Cardiac fibroblast (primary cell): ENCODE data around the gene SIRT4.
A peak's percentile ranks its signal among the peaks of the same experiment; 100 is the strongest.

Experiments used
- DNase-seq, 2 donors: peaks; one replicate each; pipeline versions ENCODE4 v3.0.0 to v3.0.0-alpha.2; 2010; ENCODE audit warnings: low read depth in 2 of 2
- H3K4me3 ChIP-seq, 2 donors: replicated peaks in 1 of 2; 1 replicate in 1 of 2; 2 replicates in 1 of 2; pipeline ENCODE4 v1.5.1; 2011; ENCODE audit warnings: low read depth in 2 of 2, low read length in 2 of 2, mild to moderate bottlenecking in 2 of 2, moderate library complexity in 1 of 2
- TF ChIP-seq, protein P1 (sequence below): IDR thresholded peaks from one replicate; pipeline ENCODE4 v1.5.1; 2011; ENCODE audit warnings: low read depth, mild to moderate bottlenecking, low read length, inconsistent platforms

Gene SIRT4

DNA sequence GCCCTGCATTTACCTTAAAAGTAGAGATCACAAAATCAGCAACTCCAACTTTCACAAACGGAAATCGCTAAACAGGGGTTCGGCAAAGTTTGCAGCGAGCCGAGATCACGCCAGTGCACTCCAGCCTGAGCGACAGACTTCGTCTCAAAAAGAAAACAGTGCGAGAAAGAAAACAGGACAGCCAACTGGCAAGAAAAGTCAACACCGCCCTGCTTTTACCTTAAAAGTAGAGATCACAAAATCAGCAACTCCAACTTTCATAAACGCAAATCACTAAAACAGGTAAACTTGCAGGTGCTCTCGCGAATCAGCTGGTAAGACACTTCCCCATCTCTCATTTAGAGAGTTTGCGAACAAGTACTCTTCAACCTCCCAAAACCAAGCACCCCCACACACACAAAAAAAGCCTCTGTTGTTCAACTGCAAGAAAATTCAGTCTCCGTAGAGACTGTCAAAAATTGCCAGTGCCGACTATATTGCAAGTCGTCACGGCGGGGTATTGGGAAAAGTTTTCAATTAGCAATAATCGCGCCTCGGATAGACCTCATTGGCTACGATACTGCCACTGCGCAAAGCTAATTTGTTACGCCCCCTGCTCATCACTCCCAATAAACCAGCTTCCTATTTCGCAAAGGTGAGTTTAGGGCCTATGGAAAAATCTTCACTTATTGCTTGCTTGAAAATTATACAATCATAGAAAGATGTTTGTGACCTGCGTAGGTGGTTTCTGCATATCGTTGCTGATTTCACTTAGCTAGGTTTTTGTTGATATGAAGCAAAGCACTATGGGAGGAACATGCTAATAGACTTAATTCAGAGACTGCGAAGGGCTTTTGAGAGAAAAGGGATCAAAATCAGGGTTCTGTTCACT lies 9.2 kb upstream of the SIRT4 start, which contains the start of gene RNU4-1:
TSS of gene RNU4-1 (minus strand) at position 577 of the 871 bp plus-strand sequence.
- peak within 1 kb of the TSS; percentile 58 for H3K4me3 ChIP-seq
- DNase-seq = peak; percentile 95 to 96
- TF ChIP-seq, protein P1, sequence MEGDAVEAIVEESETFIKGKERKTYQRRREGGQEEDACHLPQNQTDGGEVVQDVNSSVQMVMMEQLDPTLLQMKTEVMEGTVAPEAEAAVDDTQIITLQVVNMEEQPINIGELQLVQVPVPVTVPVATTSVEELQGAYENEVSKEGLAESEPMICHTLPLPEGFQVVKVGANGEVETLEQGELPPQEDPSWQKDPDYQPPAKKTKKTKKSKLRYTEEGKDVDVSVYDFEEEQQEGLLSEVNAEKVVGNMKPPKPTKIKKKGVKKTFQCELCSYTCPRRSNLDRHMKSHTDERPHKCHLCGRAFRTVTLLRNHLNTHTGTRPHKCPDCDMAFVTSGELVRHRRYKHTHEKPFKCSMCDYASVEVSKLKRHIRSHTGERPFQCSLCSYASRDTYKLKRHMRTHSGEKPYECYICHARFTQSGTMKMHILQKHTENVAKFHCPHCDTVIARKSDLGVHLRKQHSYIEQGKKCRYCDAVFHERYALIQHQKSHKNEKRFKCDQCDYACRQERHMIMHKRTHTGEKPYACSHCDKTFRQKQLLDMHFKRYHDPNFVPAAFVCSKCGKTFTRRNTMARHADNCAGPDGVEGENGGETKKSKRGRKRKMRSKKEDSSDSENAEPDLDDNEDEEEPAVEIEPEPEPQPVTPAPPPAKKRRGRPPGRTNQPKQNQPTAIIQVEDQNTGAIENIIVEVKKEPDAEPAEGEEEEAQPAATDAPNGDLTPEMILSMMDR = no peak

DNA sequence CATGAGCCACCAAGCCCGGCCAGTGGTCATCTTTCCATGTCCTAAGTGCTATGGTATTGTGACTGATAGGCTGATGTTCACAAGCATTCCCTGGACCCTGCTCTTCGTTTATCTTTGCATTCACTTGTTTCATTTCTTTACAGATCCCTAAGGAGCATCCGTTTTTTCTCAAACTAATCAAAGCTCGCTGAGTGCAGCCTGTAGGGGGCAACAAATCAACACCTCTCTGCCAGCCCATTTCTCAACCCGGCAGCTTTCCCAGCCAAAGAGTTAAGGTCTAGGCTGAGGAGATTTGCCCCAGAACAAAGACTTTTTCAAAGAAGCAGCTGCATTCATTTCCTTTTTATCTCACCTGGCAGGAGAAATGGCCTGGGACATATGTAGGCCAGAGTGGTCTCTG lies 12.1 kb downstream of the SIRT4 start:
- TF ChIP-seq, protein P1 = peak; percentile 28
- DNase-seq = peak in 1 of 2 donors; percentile 10

DNA sequence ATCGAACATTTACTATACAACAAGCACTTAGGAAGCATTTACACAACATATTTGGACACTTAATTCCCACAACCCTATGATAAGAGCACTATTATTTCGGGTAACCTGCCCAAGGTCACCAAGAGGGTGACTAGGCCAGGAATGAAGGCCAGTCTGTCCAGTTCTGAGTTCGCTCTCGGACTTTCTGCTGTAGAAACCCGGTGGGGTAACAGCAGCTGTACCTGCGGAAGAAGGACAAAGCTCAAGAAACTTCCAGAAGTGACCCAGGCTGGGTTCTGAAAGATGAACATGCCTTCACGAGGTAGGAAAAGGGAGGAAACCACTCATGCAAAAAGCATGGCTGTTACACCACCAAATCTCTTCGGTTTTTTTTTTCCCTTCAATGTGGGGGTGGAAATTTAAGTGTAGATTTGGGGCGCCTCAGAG lies 14.7 kb downstream of the SIRT4 start:
- peak overlapping the region; percentile 67 for H3K4me3 ChIP-seq
- TF ChIP-seq, protein P1 = no peak
- DNase-seq = no peak

More for the DNA sequence above, 12.1 kb downstream of the SIRT4 start:
- H3K4me3 ChIP-seq = no peak overlapping the region

DNA sequence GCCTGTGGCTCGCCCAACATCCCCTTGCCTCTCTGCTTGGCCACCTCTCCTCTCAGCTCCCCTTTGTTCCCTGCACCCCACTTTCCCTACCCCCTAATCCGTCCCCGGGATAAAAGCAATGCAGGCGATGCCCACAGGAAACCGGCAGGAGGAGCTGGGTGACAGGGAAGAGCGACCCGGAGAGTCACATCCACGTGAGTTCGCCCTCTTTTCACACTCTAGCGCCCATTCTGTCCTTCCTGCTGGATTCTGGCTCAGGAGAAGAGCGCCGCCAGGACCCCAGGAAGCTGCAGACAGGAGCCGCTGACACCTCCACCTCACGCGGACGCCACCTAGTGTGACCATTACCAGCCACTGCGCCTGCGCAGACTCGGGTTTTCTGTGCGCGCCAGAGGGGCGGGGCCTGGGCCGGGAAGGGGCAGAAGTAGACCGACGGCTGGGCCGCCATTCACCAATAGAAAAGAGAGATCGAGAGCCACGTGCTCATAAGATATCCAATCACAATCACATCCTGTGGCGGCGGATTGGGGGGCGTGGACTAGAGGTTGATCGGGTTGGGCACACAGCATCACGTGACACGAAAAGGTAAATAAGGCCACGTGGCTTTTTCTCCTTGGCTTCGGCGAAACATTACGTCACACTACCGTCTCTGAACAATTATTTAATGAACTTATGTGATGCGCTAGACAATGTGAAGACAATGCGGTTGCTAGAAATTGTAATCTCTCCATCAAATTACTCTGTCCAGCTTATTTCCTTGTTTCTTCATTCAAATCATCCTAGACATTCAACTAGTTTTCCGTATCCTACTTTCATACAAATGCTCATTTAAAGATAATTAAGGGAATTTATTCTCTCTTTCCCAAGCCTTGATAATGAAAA lies 15.3 kb downstream of the SIRT4 start:
- TF ChIP-seq, protein P1 = peak; percentile 83
- H3K4me3 ChIP-seq = peak overlapping the region; percentile 67
- DNase-seq = peak; percentile 99 to 100

DNA sequence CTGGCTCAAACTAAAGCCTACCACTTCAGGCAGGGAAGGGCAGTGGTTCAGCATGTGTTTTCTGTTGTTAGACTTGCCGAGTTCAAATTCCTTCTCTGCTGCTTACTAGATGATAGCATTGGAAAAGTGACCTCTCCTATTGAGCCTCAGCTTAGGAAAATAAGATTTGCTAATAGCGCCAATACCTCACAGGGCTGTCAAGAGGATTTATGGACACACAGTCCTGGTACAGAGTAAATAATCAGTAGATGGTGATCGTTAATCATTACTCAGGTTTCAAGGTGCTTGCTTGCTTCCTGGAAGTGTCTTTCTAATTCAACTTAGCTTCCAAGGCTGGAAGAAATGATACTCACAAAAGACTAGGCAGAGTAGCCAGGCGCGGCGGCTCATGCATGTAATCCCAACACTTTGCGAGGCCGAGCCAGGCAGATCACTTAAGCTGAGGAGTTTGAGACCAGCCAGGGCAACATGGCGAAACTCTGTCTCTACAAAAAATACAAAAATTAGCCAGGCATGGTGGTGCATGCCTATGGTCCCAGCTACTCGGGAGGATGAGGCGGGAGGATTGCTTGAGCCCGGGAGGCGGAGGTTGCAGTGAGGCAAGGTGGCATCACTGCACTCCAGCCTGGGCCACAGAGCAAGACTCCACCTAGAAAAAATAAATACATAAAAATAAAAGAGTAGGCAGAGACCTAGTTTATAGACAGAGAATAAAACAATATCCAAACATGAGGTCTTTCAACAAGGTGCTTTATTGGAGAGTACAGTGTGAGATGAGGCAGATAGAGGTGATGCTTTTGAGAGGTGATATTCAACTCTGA lies 19.5 kb downstream of the SIRT4 start:
- no peak for DNase-seq
- TF ChIP-seq, protein P1 = no peak
- no peak overlapping the region for H3K4me3 ChIP-seq

DNA sequence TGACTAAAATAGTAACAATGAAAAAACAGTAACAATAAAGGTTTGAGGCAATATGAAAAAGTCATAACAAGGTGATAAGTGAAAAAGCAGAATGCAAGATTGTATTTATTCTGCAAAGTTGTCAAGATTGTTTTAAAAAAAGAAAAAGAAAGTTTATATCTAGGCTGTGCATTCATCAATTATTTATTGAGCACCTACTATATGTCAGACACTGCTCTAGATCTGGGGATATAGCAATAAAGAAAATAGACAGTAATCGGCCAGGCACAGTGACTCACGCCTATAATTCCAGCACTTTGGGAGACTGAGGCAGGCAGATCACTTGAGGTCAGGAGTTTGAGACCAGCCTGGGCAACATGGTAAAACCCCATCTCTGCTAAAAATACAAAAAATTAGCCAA lies 21.7 kb downstream of the SIRT4 start:
- no peak for DNase-seq
- no peak overlapping the region for H3K4me3 ChIP-seq
- TF ChIP-seq, protein P1 = no peak
